ENCODE data around the gene RFLNA.

Gene RFLNA, protein sequence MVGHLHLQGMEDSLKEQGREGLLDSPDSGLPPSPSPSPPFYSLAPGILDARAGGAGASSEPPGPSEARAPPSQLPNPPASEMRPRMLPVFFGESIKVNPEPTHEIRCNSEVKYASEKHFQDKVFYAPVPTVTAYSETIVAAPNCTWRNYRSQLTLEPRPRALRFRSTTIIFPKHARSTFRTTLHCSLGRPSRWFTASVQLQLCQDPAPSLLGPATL

GRCh38 chr12:124294780-124295341 lies at the start of gene RFLNA:
TSS of gene RFLNA (plus strand) at chr12:124295093. CDS start at chr12:124295430, 337 bp downstream.
- no peak for DNase-seq

GRCh38 chr12:124247331-124247730 lies 47.6 kb upstream of the RFLNA start:
- DNase-seq: no peak

GRCh38 chr12:124248941-124249825 lies 45.7 kb upstream of the RFLNA start:
- no peak for DNase-seq

GRCh38 chr12:124251186-124251585 lies 43.7 kb upstream of the RFLNA start:
- no peak for DNase-seq

DNA sequence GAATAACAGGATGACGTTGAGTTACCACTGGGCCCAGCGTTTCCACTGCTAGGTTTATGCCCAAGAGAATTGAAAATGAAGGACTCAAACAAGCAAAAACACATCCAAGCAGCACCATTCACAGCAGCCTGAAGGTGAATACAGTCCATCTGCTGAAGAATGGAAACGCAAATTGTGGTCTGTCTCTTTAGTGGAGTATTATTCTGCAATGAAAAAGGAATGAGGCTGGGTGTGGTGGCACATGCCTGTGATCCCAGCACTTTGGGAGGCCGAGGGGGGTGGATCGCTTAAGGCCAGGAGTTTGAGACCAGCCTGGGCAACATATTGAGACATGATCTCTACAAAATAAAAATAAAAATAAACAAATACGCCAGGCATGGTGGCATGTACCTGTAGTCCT lies 41.9 kb upstream of the RFLNA start:
- DNase-seq: no peak

DNA sequence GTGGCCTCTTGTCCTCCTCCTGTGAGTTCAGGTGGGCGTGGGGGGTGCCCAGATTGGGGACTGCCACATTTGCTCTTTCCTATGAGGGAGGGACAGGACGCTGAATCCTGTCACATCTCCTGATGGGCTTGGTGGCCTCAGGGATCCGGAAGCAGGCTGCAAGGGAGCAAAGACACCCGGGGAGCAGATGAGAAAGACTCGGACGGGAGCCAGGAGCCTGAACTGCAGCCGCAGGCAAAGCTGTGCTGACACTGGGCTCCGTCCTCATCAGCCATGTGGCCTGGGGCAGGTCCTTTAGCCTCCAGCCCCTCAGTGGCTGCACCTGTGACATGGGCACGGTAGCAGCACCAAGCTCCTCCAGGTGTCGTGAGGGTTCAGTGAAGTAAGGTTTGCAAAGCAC lies 40.8 kb upstream of the RFLNA start:
- no peak for DNase-seq

GRCh38 chr12:124259154-124260066 lies 35.5 kb upstream of the RFLNA start:
- DNase-seq: no peak

GRCh38 chr12:124261885-124262284 lies 33.0 kb upstream of the RFLNA start:
- DNase-seq: no peak

GRCh38 chr12:124264089-124264795 lies 30.7 kb upstream of the RFLNA start:
- DNase-seq: no peak

GRCh38 chr12:124264879-124265278 lies 30.0 kb upstream of the RFLNA start:
- no peak for DNase-seq

GRCh38 chr12:124267205-124267778 lies 27.6 kb upstream of the RFLNA start:
- no peak for DNase-seq

- DNase-seq: no peak
Measured at GRCh38 chr12:124270671-124271070, 24.2 kb upstream of the RFLNA start.

- no peak for DNase-seq
Measured at GRCh38 chr12:124273630-124274029, 21.3 kb upstream of the RFLNA start.

GRCh38 chr12:124276337-124276736 lies 18.6 kb upstream of the RFLNA start:
- no peak for DNase-seq

GRCh38 chr12:124277394-124278241 lies 17.3 kb upstream of the RFLNA start:
- no peak for DNase-seq

DNA sequence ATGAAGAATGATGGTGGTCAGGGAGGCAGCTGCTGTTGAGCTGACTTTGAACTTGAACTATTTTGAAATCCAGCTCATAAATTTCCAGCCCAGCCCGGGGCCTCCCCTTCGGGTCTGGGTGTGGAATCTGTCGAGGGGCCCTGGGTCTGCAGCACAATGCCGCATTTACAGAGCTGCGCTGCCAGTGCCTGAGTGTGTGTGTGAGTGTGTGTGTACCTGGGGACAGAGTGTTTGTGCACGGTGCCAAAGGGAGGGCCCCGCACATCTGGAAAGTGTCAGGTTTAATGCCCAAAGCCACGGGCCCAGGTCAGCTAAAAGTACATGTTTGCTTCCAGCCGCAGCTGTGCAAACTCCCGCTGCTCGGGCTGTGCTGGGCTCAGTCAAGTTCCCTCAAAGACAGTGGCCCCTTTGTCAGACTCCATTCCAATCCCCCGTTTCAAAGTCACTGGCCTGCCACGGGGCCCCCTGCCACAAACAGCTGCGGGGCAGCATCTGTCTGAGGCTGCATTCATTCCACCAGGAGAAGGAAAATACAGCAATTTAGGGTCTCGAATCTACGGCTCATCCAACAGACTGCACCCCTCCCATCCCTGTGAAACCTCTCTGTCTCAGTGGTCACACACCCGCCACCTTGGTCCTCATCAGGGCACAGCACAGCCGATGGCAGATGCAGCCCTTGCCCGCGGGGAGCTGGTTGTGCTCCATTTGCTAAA lies 16.3 kb upstream of the RFLNA start:
- DNase-seq: no peak

GRCh38 chr12:124279315-124279714 lies 15.6 kb upstream of the RFLNA start:
- no peak for DNase-seq

DNA sequence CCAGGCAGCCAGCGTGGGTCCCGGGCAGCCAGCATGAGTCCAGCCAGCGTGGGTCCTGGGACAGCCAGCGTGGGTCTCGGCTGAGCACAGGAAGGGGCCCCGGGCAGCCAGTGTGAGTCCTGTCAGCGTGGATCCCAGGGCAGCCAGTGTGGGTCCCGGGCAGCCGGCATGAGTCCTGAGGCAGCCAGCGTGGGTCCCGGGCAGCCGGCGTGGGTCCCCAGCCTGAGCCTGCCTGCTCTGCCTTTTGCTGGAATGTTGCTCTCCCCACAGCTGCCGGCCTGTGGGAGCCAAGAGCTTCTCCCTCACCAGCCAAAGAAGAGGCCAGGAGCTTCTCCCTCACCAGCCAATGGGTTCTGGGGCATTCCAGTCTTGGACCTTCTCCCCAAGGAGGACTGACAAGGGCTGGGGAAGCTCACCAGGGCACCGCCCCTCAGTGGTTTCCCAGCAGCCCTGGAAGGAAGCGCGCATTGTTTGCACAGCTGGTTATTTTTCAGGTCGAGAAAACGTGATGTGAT lies 15.0 kb upstream of the RFLNA start:
- no peak for DNase-seq

GRCh38 chr12:124281309-124281708 lies 13.6 kb upstream of the RFLNA start:
- DNase-seq: no peak

DNA sequence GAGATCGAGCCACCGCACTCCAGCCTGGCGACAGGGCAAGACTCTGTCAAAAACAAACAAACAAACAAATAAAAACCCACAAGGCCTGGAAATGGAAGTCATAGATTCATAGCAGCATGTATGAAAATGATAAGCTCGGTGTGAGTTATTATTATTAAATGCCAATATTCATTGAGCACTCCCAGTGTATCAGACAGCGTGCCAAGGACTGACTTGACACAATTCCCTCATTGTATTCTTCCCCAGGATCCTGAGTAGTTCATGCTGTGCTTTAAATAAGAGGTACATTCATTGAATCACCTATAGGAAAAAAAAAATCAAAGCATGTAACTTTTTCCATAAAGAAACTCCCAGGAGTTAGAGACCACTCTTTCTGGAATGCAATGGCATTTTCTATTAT lies 12.6 kb upstream of the RFLNA start:
- no peak for DNase-seq

Data from activated CD4-positive, alpha-beta T cell treated with anti-CD3 and anti-CD28 coated beads for 1 hour (primary cell).